ENCODE results near the gene PPFIA4. TPM values are rescaled to one million over a fixed set of nuclear protein-coding genes. Genes with fewer than 3 reads are reported as not detected.

The PPFIA4 gene
- polyA plus RNA-seq, 1 donor from 2014 or later: not detected

DNA sequence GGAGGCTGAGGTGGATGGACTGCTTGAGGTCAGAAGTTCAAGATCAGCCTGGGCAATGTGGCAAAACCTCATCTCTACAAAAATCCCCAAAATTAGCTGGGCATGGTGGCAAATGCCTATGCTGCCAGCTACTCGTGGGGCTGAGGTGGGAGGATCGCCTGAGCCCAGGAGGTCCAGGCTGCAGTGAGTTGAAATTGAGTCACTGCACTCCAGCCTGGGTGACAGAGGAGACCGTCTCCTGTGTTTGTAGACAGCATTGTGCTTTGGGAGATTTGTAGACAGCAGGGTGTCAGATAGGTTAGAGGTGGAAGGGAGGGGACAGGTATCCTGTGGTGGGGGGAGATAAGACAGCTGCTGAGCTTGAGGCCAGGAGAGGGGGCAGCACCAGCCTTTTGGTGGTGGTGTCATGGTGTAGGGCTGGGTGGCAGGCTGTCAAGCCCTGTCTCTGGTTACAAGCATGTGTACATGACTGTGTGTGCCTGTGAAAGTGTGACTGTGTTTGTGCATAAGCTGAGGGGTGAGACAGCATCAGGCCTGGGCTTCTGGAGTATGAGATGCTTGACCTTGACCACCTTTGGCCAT, 15.2 kb downstream of the PPFIA4 start:
- H3K4me1 Mint-ChIP-seq: peaks cover 0 to 3% (median 1%) of the 10 kb centered on the region in 3 donors
- no peaks in the 10 kb centered on the region for H3K9me3 Mint-ChIP-seq
- peaks cover 11% of the 10 kb centered on the region for H3K27me3 Mint-ChIP-seq
- H3K27ac Mint-ChIP-seq: no peak overlapping the region
- no peaks in the 10 kb centered on the region for H3K36me3 Mint-ChIP-seq
- no peak overlapping the region for H3K4me3 Mint-ChIP-seq

GRCh38 chr1:203043830-203044545, 17.7 kb downstream of the PPFIA4 start:
- Mint-ChIP-seq H3K9me3 (no peaks in the 10 kb centered on the region), H3K27ac (no peak overlapping the region), H3K4me1 (peaks cover 0 to 3% (median 1%) of the 10 kb centered on the region in 3 donors), H3K4me3 (no peak overlapping the region), H3K27me3 (peaks cover 13% of the 10 kb centered on the region), H3K36me3 (no peaks in the 10 kb centered on the region)

- peaks cover 10% of the 10 kb centered on the region for H3K27me3 Mint-ChIP-seq
- H3K27ac Mint-ChIP-seq: no peak overlapping the region
- H3K4me1 Mint-ChIP-seq: peaks cover 0 to 2% (median 0%) of the 10 kb centered on the region in 3 donors
- H3K36me3 Mint-ChIP-seq: no peaks in the 10 kb centered on the region
- H3K4me3 Mint-ChIP-seq: peak overlapping the region in 1 of 4 donors; percentile 20
- H3K9me3 Mint-ChIP-seq: no peaks in the 10 kb centered on the region
Observed at GRCh38 chr1:203044546-203045250, 18.4 kb downstream of the PPFIA4 start.

- H3K4me1 Mint-ChIP-seq: peaks cover 0 to 2% (median 0%) of the 10 kb centered on the region in 3 donors
- H3K27ac Mint-ChIP-seq: no peak overlapping the region
- H3K27me3 Mint-ChIP-seq: peaks cover 11% of the 10 kb centered on the region
- H3K9me3 Mint-ChIP-seq: no peaks in the 10 kb centered on the region
- no peak overlapping the region for H3K4me3 Mint-ChIP-seq
- H3K36me3 Mint-ChIP-seq: no peaks in the 10 kb centered on the region
Observed at GRCh38 chr1:203045336-203045735, 19.0 kb downstream of the PPFIA4 start.

DNA sequence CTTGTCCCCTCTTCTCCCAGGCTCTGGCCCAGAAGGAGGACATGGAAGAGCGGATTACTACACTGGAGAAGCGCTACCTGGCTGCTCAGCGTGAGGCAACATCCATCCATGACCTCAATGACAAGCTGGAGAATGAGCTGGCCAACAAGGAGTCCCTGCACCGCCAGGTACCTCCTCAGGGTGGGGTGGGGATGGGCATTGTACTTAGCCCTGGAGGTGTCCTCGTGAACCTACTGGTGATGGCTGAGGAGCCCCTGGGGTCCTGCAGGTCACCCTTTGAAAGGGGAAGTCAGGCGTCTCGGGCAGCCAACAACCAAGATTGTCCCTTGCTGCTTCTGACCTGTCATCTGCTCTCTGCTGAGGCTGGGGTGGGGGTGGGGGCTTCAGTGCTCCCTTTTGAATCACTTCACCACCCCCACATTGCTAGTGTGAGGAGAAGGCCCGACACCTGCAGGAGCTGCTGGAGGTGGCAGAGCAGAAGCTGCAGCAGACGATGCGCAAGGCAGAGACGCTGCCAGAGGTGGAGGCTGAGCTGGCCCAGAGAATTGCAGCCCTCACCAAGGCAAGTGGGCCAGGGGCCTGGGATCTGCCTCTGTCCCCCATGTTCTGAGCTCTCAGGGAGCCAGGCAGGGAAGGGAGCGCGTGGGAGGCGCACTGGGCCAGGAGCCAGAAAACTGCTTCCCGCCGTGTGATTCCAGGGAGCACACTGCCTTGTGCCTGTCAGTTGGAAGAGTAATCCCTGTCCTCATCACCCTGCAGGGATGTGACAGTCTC, 19.7 kb downstream of the PPFIA4 start:
- H3K4me1 Mint-ChIP-seq: no peaks in the 10 kb centered on the region
- H3K36me3 Mint-ChIP-seq: no peaks in the 10 kb centered on the region
- no peak overlapping the region for H3K27ac Mint-ChIP-seq
- H3K4me3 Mint-ChIP-seq: no peak overlapping the region
- peaks cover 15% of the 10 kb centered on the region for H3K27me3 Mint-ChIP-seq
- no peaks in the 10 kb centered on the region for H3K9me3 Mint-ChIP-seq

DNA sequence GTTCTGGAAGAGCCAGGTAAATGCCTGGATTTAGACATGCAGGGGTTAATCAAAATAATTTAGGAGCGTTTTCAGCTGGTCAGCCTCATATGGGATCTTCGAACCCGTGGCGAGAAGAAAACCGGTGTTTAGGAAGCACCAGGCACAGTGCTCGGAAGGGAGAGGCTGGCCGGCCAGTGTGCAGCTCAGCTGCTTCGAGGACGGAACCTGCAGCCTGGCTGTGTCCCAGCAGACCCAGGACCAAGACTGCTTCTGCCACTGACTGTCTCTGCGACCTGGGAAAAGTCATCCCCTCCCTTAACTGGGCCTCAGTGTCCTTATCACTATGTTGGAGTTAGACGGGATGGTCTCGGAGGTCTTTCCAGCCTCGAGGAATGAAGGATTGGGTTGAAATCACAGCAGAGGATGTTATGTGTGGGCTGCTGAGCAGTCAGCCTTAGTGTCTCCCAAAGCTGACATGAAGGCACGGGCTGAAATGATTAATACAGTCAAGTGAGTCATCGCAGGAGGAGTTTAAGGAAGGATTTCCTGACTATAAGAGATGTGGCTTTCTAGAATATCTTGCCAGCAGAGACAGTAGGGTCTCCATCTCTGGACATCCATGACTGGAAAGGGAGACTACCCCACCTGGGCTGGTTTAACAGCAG, 20.8 kb downstream of the PPFIA4 start:
- H3K36me3 Mint-ChIP-seq: no peaks in the 10 kb centered on the region
- H3K9me3 Mint-ChIP-seq: no peaks in the 10 kb centered on the region
- H3K27ac Mint-ChIP-seq: no peak overlapping the region
- H3K4me3 Mint-ChIP-seq: no peak overlapping the region
- H3K27me3 Mint-ChIP-seq: peaks cover 22% of the 10 kb centered on the region
- H3K4me1 Mint-ChIP-seq: no peaks in the 10 kb centered on the region

- no peak overlapping the region for H3K27ac Mint-ChIP-seq
- no peaks in the 10 kb centered on the region for H3K9me3 Mint-ChIP-seq
- H3K36me3 Mint-ChIP-seq: no peaks in the 10 kb centered on the region
- H3K27me3 Mint-ChIP-seq: peaks cover 25% of the 10 kb centered on the region
- H3K4me1 Mint-ChIP-seq: no peaks in the 10 kb centered on the region
- no peak overlapping the region for H3K4me3 Mint-ChIP-seq
Observed at GRCh38 chr1:203048086-203048485, 21.8 kb downstream of the PPFIA4 start.

GRCh38 chr1:203048555-203049051, 22.3 kb downstream of the PPFIA4 start:
- Mint-ChIP-seq H3K36me3 (no peaks in the 10 kb centered on the region), H3K4me1 (no peaks in the 10 kb centered on the region), H3K27ac (no peak overlapping the region), H3K9me3 (no peaks in the 10 kb centered on the region), H3K4me3 (no peak overlapping the region), H3K27me3 (peaks cover 25% of the 10 kb centered on the region)

DNA sequence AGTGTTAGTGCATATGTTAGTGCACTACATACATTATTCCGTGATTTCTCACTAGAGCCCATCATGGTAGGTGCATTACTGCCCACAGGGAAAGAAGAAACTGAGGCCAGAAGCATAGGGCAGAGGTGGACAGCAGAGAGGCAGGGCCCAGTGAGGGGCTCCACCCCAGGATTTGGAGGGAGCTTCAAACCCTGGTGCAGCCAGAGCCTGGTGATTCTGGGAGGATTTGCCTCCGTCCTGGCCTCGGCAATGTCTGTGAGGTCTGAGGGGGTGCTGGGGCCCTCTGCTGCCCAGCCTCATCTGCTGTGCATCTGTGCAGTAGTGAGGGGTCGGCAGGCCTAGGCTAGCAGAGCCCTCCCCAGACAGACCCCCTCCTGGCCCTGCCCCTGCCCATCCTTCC, 22.8 kb downstream of the PPFIA4 start:
- H3K4me3 Mint-ChIP-seq: no peak overlapping the region
- H3K27ac Mint-ChIP-seq: no peak overlapping the region

GRCh38 chr1:203049576-203050180, 23.4 kb downstream of the PPFIA4 start:
- Mint-ChIP-seq H3K36me3 (no peaks in the 10 kb centered on the region), H3K4me1 (no peaks in the 10 kb centered on the region), H3K27me3 (peaks cover 25% of the 10 kb centered on the region)

More for the DNA sequence above, 22.8 kb downstream of the PPFIA4 start:
- no peaks in the 10 kb centered on the region for H3K4me1 Mint-ChIP-seq
- no peaks in the 10 kb centered on the region for H3K9me3 Mint-ChIP-seq
- H3K36me3 Mint-ChIP-seq: no peaks in the 10 kb centered on the region
- H3K27me3 Mint-ChIP-seq: peaks cover 25% of the 10 kb centered on the region

DNA sequence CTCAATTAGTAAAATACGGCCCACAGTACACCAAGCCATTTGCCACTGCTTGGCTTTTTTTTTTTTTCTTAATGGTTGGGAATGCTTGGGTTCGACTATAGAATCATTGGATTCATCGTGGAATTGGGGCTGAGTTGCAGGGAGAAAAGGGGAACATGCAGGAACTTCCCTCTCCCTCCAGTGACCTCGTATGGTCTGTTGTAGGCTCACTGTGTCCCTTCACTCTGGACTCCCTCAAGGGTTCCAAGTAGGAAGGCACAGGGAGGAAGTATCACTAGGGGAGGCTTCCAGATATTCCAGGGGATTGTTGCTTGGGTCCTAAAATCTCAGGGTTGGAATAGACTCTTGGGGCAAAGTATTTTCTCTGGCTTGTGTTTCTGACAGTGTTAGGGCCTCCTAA, 24.5 kb downstream of the PPFIA4 start:
- Mint-ChIP-seq H3K36me3 (no peaks in the 10 kb centered on the region), H3K4me3 (no peak overlapping the region), H3K9me3 (no peaks in the 10 kb centered on the region), H3K4me1 (no peaks in the 10 kb centered on the region), H3K27me3 (peaks cover 22% of the 10 kb centered on the region), H3K27ac (no peak overlapping the region)

More at GRCh38 chr1:203049576-203050180, 23.4 kb downstream of the PPFIA4 start:
- Mint-ChIP-seq H3K27ac (no peak overlapping the region), H3K4me3 (no peak overlapping the region), H3K9me3 (no peaks in the 10 kb centered on the region)

GRCh38 chr1:203051841-203052324, 25.6 kb downstream of the PPFIA4 start:
- no peak overlapping the region for H3K4me3 Mint-ChIP-seq
- H3K9me3 Mint-ChIP-seq: no peaks in the 10 kb centered on the region
- H3K36me3 Mint-ChIP-seq: no peaks in the 10 kb centered on the region
- H3K27ac Mint-ChIP-seq: no peak overlapping the region
- H3K4me1 Mint-ChIP-seq: no peaks in the 10 kb centered on the region
- peaks cover 26% of the 10 kb centered on the region for H3K27me3 Mint-ChIP-seq

- peaks cover 0 to 2% (median 0%) of the 10 kb centered on the region in 3 donors for H3K4me1 Mint-ChIP-seq
Observed at GRCh38 chr1:203052601-203053000, 26.3 kb downstream of the PPFIA4 start.

GRCh38 chr1:203054184-203054583, 27.9 kb downstream of the PPFIA4 start:
- Mint-ChIP-seq H3K27me3 (peaks cover 31% of the 10 kb centered on the region), H3K4me3 (no peak overlapping the region), H3K36me3 (no peaks in the 10 kb centered on the region), H3K27ac (no peak overlapping the region), H3K4me1 (peaks cover 0 to 3% (median 0%) of the 10 kb centered on the region in 3 donors), H3K9me3 (no peaks in the 10 kb centered on the region)

More at GRCh38 chr1:203052601-203053000, 26.3 kb downstream of the PPFIA4 start:
- Mint-ChIP-seq H3K9me3 (no peaks in the 10 kb centered on the region), H3K27me3 (peaks cover 26% of the 10 kb centered on the region), H3K4me3 (no peak overlapping the region), H3K27ac (no peak overlapping the region), H3K36me3 (no peaks in the 10 kb centered on the region)

Data from IgD-negative memory B cell (primary cell).